ENCODE measurements around the gene ZBTB43. TPM values are rescaled to one million over a fixed set of nuclear protein-coding genes. Genes with fewer than 3 reads are reported as not detected.

ZBTB43 gene
- total RNA-seq, 1 donor from 2014 or later = 21.8 TPM

DNA sequence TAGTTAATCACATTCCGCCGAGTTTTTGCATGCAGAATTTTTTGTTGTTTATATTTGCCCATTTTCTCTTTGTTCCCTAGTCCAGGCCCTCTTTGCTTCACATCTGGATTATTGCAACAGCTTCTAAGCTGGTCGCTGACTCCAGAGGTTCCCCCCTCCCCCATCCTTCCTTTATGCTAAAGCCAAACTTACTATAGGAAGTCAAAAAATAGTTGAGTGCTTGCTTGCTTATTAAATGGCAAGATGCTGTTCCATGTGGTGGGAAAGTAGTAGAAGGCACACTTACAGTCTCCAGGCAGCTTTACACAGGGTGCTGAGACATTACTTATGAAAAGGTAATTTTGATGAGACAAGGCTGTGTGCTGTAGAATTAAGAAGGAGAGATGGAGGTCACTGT lies 56.9 kb downstream of the ZBTB43 start:
- Mint-ChIP-seq H3K27me3 (peaks cover 17% of the 10 kb centered on the region), H3K27ac (peak overlapping the region; percentile 80), H3K36me3 (ENCODE audit: insufficient read depth) (peaks cover 3% of the 10 kb centered on the region), H3K9me3 (ENCODE audit: low read depth) (no peaks in the 10 kb centered on the region), H3K4me3 (ENCODE audit: low read depth) (peak overlapping the region; percentile 79), H3K4me1 (ENCODE audit: low read depth) (peaks cover 20% of the 10 kb centered on the region)
- TF ChIP-seq, protein P1, sequence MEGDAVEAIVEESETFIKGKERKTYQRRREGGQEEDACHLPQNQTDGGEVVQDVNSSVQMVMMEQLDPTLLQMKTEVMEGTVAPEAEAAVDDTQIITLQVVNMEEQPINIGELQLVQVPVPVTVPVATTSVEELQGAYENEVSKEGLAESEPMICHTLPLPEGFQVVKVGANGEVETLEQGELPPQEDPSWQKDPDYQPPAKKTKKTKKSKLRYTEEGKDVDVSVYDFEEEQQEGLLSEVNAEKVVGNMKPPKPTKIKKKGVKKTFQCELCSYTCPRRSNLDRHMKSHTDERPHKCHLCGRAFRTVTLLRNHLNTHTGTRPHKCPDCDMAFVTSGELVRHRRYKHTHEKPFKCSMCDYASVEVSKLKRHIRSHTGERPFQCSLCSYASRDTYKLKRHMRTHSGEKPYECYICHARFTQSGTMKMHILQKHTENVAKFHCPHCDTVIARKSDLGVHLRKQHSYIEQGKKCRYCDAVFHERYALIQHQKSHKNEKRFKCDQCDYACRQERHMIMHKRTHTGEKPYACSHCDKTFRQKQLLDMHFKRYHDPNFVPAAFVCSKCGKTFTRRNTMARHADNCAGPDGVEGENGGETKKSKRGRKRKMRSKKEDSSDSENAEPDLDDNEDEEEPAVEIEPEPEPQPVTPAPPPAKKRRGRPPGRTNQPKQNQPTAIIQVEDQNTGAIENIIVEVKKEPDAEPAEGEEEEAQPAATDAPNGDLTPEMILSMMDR (IDR thresholded peaks at IDR 0.05; ENCODE audit: unreplicated experiment) = no peak
- no peak for DNase-seq (ENCODE audit: low spot score, unreplicated experiment)

DNA sequence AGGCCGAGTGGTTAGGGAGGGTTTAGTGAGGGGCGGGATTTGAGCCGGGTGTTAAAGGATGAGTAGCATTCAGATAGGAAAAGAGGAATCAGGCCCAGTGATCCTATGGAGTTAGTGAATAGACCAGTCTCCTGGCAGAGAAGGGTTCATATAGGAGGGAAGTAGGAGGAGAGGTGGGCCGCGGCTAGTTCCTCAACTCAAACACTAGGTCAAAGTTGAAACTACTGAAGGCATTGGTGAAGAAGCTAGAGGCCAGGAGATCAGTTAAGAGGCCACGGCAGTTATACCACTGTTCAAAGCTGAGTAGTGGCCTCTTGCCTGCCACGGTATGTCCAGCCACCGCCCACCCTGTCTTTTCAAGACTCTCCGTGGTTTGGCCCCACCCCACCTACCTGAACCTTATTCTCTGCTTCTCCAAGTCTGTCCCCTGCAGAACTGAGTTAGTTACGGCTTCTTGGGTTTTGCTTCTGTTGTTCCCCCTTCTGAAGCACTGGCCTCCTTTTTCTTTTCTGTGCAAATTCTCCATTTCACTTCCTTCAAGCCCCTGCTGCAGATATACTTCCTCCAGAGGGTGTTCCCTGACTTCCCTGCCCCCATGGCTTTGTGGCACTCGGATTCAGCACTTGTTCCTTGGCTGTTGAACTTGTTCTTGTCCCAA lies 57.4 kb downstream of the ZBTB43 start:
- no peak for DNase-seq (ENCODE audit: low spot score, unreplicated experiment)
- Mint-ChIP-seq H3K27ac (peak overlapping the region; percentile 80), H3K27me3 (peaks cover 13% of the 10 kb centered on the region), H3K36me3 (ENCODE audit: insufficient read depth) (peaks cover 6% of the 10 kb centered on the region), H3K9me3 (ENCODE audit: low read depth) (no peaks in the 10 kb centered on the region), H3K4me3 (ENCODE audit: low read depth) (peak overlapping the region; percentile 79), H3K4me1 (ENCODE audit: low read depth) (peaks cover 20% of the 10 kb centered on the region)
- TF ChIP-seq, protein P1 (IDR thresholded peaks at IDR 0.05; ENCODE audit: unreplicated experiment) = no peak

GRCh38 chr9:126864771-126865170 lies 59.9 kb downstream of the ZBTB43 start:
- Mint-ChIP-seq H3K4me3 (ENCODE audit: low read depth) (no peak overlapping the region), H3K36me3 (ENCODE audit: insufficient read depth) (peaks cover 10% of the 10 kb centered on the region), H3K9me3 (ENCODE audit: low read depth) (no peaks in the 10 kb centered on the region), H3K4me1 (ENCODE audit: low read depth) (peaks cover 22% of the 10 kb centered on the region), H3K27me3 (no peaks in the 10 kb centered on the region), H3K27ac (no peak overlapping the region)
- TF ChIP-seq, protein P1 (IDR thresholded peaks at IDR 0.05; ENCODE audit: unreplicated experiment) = no peak
- no peak for DNase-seq (ENCODE audit: low spot score, unreplicated experiment)

- Mint-ChIP-seq H3K4me1 (ENCODE audit: low read depth) (peaks cover 9% of the 10 kb centered on the region), H3K27ac (no peak overlapping the region), H3K36me3 (ENCODE audit: insufficient read depth) (peaks cover 10% of the 10 kb centered on the region), H3K27me3 (no peaks in the 10 kb centered on the region), H3K4me3 (ENCODE audit: low read depth) (no peak overlapping the region), H3K9me3 (ENCODE audit: low read depth) (no peaks in the 10 kb centered on the region)
- no peak for DNase-seq (ENCODE audit: low spot score, unreplicated experiment)
- TF ChIP-seq, protein P1 (IDR thresholded peaks at IDR 0.05; ENCODE audit: unreplicated experiment) = no peak
These were observed 64.5 kb downstream of the ZBTB43 start for GRCh38 chr9:126869368-126869767.

DNA sequence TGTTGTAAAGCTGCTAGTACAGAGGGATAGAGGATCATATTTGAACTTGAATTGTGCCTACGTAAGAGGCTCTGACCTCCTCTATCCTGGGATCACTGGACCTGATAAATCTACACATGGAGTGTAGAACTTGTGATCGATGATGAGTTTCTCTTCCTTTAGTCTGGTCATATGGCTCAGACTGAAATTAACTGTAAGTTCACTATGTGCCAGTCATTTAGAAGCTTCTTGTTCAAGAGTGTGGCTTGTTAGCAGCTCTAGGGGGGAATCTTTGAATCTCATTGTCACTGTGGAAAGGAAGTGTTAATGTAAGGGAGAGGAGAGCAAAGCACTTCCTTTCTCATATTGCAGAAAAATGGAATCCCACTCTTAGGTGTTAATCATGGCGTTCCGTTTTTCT lies 67.7 kb downstream of the ZBTB43 start:
- no peak for DNase-seq (ENCODE audit: low spot score, unreplicated experiment)
- Mint-ChIP-seq H3K36me3 (ENCODE audit: insufficient read depth) (peaks cover 7% of the 10 kb centered on the region), H3K4me1 (ENCODE audit: low read depth) (peaks cover 14% of the 10 kb centered on the region), H3K27me3 (no peaks in the 10 kb centered on the region), H3K9me3 (ENCODE audit: low read depth) (no peaks in the 10 kb centered on the region), H3K4me3 (ENCODE audit: low read depth) (no peak overlapping the region), H3K27ac (no peak overlapping the region)
- TF ChIP-seq, protein P1 (IDR thresholded peaks at IDR 0.05; ENCODE audit: unreplicated experiment) = no peak

Measured in progenitor cell of endocrine pancreas (in vitro differentiated cells).